Retina (tissue), 1 donor: ENCODE data around the gene NUP188.
"Not testable (repeated sequence)": the region's sequence is repeated elsewhere in the genome, so short reads cannot be mapped to it uniquely, and the experiment has no call there.

Source experiments
- DNase-seq: peaks from one replicate; pipeline ENCODE4 v3.0.0-alpha.2; 2016

Gene NUP188

GRCh38 chr9:128943832-128944620 lies 3.5 kb upstream of the NUP188 start:
- no peak for DNase-seq

- not testable (repeated sequence) for DNase-seq
Observed at GRCh38 chr9:128944966-128945365, 2.5 kb upstream of the NUP188 start.

GRCh38 chr9:128945798-128946501 lies 1.5 kb upstream of the NUP188 start:
- DNase-seq: no peak

DNA sequence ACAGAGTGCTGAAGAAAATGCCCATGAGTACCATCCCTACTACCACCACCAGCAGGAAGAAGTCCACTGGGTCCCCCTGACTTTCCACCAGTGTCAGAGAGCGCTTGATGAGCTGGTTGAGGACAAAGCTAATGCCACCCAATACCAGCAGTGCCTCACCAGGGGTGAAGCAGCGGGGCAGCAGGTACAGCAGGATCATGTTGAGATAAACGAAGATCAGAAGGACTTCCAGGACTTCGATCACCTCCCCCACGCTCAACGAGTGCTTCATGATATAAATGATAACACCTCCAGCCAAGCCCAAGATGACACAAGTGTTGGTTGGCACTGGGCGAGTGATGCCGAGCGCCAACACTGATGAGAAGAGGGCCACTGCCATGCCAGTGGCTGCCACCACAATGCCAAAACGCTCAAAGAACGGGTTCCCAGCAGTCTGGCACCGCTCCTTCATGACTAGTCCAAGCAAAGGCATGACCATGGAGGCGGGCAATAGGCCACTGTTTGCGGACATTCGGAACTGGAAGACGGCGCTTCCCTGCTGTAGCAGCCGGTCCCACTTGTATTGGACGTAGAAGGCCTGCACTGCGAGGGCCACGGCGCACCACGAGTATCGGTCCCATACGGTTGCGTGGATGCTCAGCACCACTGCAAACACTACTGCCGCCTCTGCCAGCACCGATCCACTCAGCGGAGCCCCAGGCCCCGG lies 775 bp upstream of the NUP188 start:
- no peak for DNase-seq

DNA sequence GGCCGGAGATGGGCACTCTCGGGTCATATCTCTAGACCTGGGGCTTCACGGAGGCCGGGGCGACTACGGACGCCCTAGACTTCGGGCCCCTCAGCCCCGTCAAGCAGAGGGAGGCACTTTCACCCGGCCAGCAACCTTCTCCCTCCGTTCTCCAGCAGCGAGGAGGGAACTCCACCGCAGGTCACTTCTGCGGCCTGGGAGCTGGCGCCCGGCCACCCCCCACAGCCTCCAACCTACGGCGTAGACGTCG lies 297 bp upstream of the NUP188 start:
- no peak for DNase-seq

DNA sequence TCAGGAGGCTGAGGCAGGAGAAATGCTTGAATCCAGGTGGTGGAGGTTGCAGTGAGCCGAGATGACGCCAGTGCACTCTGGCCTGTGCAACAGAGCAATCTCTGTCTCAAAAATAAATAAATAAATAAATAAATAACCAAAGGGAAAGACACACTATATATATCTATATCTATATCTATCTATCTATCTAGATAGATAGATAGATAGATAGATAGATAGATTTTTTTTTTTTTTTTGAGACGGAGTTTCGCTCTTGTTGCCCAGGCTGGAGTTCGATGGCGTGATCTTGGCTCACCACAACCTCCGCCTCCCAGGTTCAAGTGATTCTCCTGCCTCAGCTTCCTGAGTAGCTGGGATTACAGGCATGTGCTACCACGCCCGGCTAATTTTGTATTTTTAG lies 13.9 kb downstream of the NUP188 start:
- DNase-seq: not testable (repeated sequence)

GRCh38 chr9:128969491-128969890 lies 22.0 kb downstream of the NUP188 start:
- DNase-seq: no peak

DNA sequence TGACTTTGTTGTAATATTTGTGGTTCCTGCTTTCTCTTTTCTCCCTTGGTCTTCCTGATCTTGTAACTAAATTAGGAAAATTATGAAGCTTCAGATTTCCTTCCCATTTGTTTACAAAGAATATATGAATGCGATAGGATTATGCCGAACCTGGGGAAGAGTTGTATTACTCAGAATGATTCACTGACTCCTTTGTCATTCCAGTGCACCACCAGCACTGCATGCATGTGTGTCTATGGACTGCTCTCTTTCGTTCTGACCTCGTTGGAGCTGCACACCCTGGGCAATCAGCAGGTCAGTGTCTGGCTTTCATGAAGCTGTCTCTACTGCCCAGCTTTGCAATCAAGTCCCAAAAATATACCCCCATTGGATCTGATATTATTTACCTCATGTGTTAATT lies 25.5 kb downstream of the NUP188 start:
- DNase-seq: no peak

- no peak for DNase-seq
Observed at GRCh38 chr9:128979111-128979510, 31.6 kb downstream of the NUP188 start.

GRCh38 chr9:128983536-128983935 lies 36.0 kb downstream of the NUP188 start:
- no peak for DNase-seq

DNA sequence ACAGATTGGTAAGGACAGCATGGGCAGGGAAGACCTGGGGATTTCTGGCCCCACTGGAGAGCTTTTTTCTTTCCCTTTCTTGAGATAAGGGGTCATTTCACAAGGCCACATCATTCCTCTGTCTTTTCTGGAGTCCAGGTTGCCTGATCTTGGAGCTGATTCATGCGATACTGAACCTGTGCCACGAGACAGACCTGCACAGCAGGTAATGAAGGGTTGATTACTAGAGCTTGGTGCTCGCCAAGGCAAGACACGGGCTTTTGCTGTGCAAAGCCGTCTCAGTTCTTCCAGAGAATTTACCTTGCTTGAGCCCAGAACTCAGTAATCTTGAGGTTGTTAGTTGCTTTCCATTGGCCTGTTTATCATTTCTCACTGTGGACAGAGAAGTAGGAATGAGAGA lies 39.2 kb downstream of the NUP188 start:
- no peak for DNase-seq

GRCh38 chr9:128987805-128988204 lies 40.3 kb downstream of the NUP188 start:
- DNase-seq: no peak

- no peak for DNase-seq
Observed at GRCh38 chr9:128992995-128993394, 45.5 kb downstream of the NUP188 start.

- DNase-seq: no peak
Observed at GRCh38 chr9:128995791-128996190, 48.3 kb downstream of the NUP188 start.

- DNase-seq: no peak
Observed at GRCh38 chr9:128998462-128998861, 51.0 kb downstream of the NUP188 start.

DNA sequence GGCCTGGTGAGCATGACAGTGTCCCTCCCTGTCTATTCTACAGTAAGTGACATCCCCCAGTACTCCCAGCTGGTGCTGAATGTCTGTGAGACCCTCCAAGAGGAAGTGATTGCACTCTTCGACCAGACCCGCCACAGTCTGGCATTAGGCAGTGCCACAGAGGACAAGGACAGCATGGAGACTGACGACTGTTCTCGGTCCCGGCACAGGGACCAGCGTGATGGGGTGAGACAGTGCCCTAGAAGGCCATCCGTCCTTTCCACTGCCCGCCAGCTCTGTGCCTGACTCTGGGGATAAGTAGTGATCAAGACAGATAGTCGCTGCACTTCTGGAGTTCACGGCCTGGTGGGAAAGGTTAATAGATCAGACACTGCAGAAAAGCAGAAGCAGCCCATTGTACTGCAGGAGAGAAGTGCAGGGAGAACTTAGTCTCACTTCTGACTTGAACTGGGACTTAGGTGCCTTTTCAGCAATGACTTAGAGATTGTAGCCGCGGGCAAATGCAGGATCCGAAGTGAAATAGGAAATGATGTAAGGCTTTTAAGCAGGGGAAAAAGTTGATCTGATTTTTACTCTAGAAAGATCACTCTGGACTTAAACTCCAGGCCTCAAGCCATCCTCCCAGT lies 52.2 kb downstream of the NUP188 start:
- DNase-seq: no peak

- DNase-seq: no peak
Observed at GRCh38 chr9:129001504-129002325, 54.2 kb downstream of the NUP188 start.

- DNase-seq: no peak
Observed at GRCh38 chr9:129002992-129003391, 55.5 kb downstream of the NUP188 start.

GRCh38 chr9:129004173-129004572 lies 56.7 kb downstream of the NUP188 start:
- DNase-seq: not testable (repeated sequence)

DNA sequence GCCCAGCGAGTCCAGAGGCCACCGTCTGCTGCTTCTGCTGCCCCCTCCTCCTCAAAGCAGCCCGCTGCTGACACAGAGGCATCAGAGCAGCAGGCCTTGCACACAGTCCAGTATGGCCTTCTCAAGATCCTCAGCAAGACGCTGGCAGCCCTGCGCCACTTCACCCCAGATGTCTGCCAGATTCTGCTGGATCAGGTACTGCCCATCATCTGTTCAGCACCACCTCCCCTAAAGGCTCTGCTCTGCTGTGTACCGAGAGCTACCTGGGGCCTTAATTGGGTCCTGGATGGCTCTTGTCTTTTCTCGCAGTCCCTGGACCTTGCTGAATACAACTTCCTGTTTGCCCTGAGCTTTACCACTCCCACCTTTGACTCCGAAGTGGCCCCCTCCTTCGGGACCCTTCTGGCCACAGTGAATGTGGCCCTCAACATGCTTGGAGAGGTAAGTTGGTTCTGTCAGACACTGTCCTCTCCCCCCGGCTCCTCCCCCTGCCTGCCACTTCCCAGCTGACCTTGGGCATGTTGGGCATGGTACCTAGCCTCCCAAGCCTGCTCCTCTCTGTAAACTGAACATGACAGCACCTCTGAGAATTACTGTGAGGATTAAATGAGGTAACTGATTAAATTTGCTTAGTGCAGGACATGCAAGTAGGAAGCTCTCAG lies 58.0 kb downstream of the NUP188 start:
- DNase-seq: no peak

DNA sequence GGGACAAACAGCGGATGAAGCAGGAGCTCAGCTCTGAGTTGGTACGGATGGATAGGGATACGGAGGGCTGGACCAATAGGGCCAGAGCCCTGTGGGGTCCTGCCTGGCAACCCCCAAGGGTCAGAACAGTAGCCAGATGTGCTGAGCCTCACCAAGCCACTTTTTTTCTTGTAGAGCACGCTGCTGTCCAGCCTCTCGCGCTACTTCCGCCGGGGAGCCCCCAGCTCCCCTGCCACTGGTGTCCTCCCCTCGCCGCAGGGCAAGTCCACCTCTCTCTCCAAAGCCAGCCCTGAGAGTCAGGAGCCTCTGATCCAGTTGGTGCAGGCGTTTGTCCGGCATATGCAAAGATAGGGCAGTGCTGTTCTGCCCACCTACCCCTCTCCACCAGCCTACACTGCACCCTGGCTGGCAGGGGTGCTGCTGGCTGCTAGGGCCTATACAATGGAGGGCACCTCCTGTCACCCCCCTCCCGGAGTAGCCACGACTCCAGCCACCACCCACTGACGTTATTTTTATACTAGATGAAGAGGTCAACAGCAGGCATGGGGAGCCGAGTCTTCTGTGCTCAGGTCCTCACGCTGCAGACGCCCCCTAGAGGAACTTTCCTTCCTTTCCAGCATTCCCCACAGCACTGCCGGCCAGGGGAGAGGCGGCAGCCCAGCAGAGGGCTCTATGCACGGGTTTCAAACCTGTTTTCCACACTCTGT lies 59.0 kb downstream of the NUP188 start:
- peak; percentile 82 for DNase-seq
